GM18861 (cell line): ENCODE results near the gene ASB15.

ENCODE experiments used
- ATAC-seq: cut with Tn5 transposase; IDR thresholded peaks from one replicate; pipeline ENCODE4 v1.9.1; 2021; ENCODE audit not compliant: unreplicated experiment

Gene ASB15

GRCh38 chr7:123662293-123662692, 60.7 kb downstream of the ASB15 start:
- no peak for ATAC-seq

- ATAC-seq, result no peak
These were observed 61.1 kb downstream of the ASB15 start for GRCh38 chr7:123662755-123663154.

GRCh38 chr7:123663200-123663599, 61.6 kb downstream of the ASB15 start:
- no peak for ATAC-seq

- no peak for ATAC-seq
These were observed 63.5 kb downstream of the ASB15 start for GRCh38 chr7:123665157-123665556.

- no peak for ATAC-seq
These were observed 64.3 kb downstream of the ASB15 start for GRCh38 chr7:123665896-123666295.

- no peak for ATAC-seq
These were observed 64.9 kb downstream of the ASB15 start for GRCh38 chr7:123666492-123666891.

GRCh38 chr7:123669485-123669884, 67.9 kb downstream of the ASB15 start:
- ATAC-seq, result no peak

- no peak for ATAC-seq
These were observed 71.6 kb downstream of the ASB15 start for GRCh38 chr7:123673137-123673732.

GRCh38 chr7:123673752-123674398, 72.3 kb downstream of the ASB15 start:
- ATAC-seq, result no peak

- ATAC-seq, result no peak
These were observed 73.0 kb downstream of the ASB15 start for GRCh38 chr7:123674399-123675180.

GRCh38 chr7:123675181-123675473, 73.5 kb downstream of the ASB15 start:
- ATAC-seq, result no peak

GRCh38 chr7:123677061-123677715, 75.6 kb downstream of the ASB15 start:
- ATAC-seq, result no peak

GRCh38 chr7:123679614-123680013, 78.0 kb downstream of the ASB15 start:
- no peak for ATAC-seq

GRCh38 chr7:123680580-123680979, 79.0 kb downstream of the ASB15 start:
- ATAC-seq, result no peak

GRCh38 chr7:123681561-123681960, 79.9 kb downstream of the ASB15 start:
- no peak for ATAC-seq

- ATAC-seq, result no peak
These were observed 81.1 kb downstream of the ASB15 start for GRCh38 chr7:123682690-123683089.

- ATAC-seq, result no peak
These were observed 85.5 kb downstream of the ASB15 start for GRCh38 chr7:123687161-123687560.

- ATAC-seq, result no peak
These were observed 86.1 kb downstream of the ASB15 start for GRCh38 chr7:123687727-123688126.
